ENCODE results near the gene PCDHB4.
"Not testable (repeated sequence)": the region's sequence is repeated elsewhere in the genome, so short reads cannot be mapped to it uniquely, and the experiment has no call there.

PCDHB4 gene

GRCh38 chr5:141155540-141156374, 34.1 kb downstream of the PCDHB4 start:
- no peak for DNase-seq (ENCODE audit: low read depth)
- TF ChIP-seq CTCF (conservative IDR thresholded peaks at IDR 0.05; ENCODE audit: low read depth, low read length) = no peak
- no peak overlapping the region for H3K4me3 ChIP-seq (ENCODE audit: low read depth, low read length)

- DNase-seq (ENCODE audit: low read depth); H3K4me3 ChIP-seq (ENCODE audit: low read depth, low read length): not testable (repeated sequence)
These were observed 35.7 kb downstream of the PCDHB4 start for GRCh38 chr5:141157356-141157755.

DNA sequence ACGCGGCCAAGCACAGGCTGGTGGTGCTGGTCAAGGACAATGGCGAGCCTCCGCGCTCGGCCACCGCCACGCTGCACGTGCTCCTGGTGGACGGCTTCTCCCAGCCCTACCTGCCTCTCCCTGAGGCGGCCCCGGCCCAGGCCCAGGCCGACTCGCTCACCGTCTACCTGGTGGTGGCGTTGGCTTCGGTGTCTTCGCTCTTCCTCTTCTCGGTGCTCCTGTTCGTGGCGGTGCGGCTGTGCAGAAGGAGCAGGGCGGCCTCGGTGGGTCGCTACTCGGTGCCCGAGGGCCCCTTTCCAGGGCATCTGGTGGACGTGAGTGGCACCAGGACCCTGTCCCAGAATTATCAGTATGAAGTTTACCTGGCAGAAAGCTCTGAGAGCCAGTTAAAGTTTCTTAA, 36.3 kb downstream of the PCDHB4 start:
- not testable (repeated sequence) for H3K4me3 ChIP-seq (ENCODE audit: low read depth, low read length); DNase-seq (ENCODE audit: low read depth)

DNA sequence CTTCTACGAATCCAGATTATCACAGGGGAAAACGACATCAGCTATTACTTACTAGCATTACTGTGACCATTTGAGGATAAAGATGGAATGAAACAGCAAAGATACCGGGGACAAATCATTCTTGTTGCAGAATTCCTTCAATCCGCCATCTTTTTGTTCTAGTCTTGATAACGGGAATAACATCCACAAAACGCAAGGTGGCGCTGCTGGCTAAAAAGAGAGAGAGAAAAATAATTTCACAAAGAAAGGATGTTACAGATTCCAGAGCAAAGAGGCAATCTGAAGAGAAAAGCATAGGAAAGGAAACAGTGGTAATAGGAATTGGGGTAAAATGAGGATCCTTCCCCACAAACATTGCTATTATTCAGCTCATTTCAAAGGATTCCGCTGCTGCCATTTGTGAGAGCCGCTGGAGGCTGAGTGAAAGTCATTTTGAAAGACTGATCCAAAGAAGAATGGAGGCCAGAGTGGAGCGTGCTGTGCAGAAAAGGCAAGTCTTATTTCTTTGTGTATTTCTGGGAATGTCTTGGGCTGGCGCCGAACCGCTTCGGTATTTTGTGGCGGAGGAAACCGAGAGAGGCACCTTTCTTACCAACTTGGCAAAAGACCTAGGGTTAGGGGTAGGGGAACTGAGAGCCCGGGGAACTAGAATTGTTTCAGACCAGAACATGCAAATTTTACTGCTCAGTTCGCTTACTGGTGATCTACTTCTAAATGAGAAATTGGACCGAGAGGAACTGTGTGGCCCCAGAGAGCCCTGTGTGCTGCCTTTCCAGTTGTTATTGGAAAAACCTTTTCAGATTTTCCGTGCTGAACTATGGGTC, 51.0 kb downstream of the PCDHB4 start, which contains the start of gene PCDHB7:
PCDHB7 (plus strand) TSS at position 264 of the 824 bp plus-strand sequence; CDS start at position 456, 192 bp downstream.
- peak; percentile 17 for DNase-seq (ENCODE audit: low read depth)
- peak; percentile 44 for TF ChIP-seq CTCF (conservative IDR thresholded peaks at IDR 0.05; ENCODE audit: low read depth, low read length)
- H3K4me3 ChIP-seq (ENCODE audit: low read depth, low read length) = no peak within 1 kb of the TSS

DNA sequence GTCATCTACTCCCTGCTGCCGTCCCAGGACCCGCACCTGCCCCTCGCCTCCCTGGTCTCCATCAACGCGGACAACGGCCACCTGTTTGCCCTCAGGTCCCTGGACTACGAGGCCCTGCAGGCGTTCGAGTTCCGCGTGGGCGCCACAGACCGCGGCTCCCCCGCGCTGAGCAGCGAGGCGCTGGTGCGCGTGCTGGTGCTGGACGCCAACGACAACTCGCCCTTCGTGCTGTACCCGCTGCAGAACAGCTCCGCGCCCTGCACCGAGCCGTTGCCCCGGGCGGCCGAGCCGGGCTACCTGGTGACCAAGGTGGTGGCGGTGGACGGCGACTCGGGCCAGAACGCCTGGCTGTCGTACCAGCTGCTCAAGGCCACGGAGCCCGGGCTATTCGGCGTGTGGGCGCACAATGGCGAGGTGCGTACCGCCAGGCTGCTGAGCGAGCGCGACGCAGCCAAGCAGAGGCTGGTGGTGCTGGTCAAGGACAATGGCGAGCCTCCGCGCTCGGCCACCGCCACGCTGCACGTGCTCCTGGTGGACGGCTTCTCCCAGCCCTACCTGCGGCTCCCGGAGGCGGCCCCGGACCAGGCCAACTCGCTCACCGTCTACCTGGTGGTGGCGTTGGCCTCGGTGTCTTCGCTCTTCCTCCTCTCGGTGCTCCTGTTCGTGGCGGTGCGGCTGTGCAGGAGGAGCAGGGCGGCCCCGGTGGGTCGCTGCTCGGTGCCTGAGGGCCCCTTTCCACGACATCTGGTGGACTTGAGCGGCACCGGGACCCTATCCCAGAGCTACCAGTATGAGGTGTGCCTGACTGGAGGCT, 52.9 kb downstream of the PCDHB4 start:
- not testable (repeated sequence) for H3K4me3 ChIP-seq (ENCODE audit: low read depth, low read length); DNase-seq (ENCODE audit: low read depth)

Measured in choroid plexus epithelial cell (primary cell).